ENCODE data around the gene TCF7. TPM values are rescaled to one million over a fixed set of nuclear protein-coding genes. Genes with fewer than 3 reads are reported as not detected.

The TCF7 gene
- total and polyA plus RNA-seq, 2 of the 13 experiments (the other 11 are each of a cell fraction or from before 2014, with no cell fraction given): 6.3 to 6.8 TPM

DNA sequence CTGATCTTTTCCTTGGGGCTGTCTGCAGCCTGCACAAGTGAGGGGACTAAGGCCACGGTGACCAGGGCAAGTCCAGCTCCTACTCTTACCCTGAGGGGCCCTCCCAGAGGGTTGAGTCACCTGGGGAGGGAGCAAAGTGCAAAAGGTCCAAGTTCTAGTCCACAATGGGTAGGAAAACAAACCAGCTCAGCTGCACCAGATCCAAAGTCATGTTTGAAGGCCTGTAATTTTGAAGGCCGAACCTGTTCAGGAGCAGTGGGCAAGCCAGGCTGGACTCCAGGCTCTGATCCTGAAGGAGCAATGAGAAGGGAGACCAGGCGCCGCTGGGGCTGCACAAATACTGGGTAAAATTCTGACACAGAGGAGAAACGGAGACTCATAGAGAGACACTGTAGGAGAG, 15.8 kb upstream of the TCF7 start (continued):
- TF ChIP-seq MAZ (IDR thresholded peaks at IDR 0.05; ENCODE audit: borderline replicate concordance, low read depth, low read length) (0 out of 2 replicates have a peak, but pooled peaks have one; percentile 34), MAZ (CRISPR knock-in tag; IDR thresholded peaks at IDR 0.05; ENCODE audit: low read depth) (peak; percentile 78), POGZ (CRISPR knock-in tag; IDR thresholded peaks at IDR 0.05) (peak; percentile 92), ZBTB37 (CRISPR knock-in tag; IDR thresholded peaks at IDR 0.05) (peak; percentile 68; the same call in 1 of the 2 replicates), UBTF (CRISPR knock-in tag; IDR thresholded peaks at IDR 0.05) (peak; percentile 66), LCORL (IDR thresholded peaks at IDR 0.05) (no peak), LCORL (CRISPR knock-in tag; IDR thresholded peaks at IDR 0.05) (peak; percentile 97), ZNF446 (CRISPR knock-in tag; IDR thresholded peaks at IDR 0.05) (no peak), ERF (CRISPR knock-in tag; IDR thresholded peaks at IDR 0.05) (peak; percentile 87), ZKSCAN8 (CRISPR knock-in tag; IDR thresholded peaks at IDR 0.05; ENCODE audit: borderline replicate concordance) (peak; percentile 78; the same call in 1 of the 2 replicates), ZNF280D (CRISPR knock-in tag; IDR thresholded peaks at IDR 0.05) (peak; percentile 95; the same call in 1 of the 2 replicates), HNF4A (CRISPR knock-in tag; IDR thresholded peaks at IDR 0.05) (peak; percentile 100), MED8 (CRISPR knock-in tag; IDR thresholded peaks at IDR 0.05; ENCODE audit: insufficient replicate concordance) (peak; percentile 70), ZFY (CRISPR knock-in tag; IDR thresholded peaks at IDR 0.05) (peak; percentile 86)
- TF ChIP-seq, protein P1, sequence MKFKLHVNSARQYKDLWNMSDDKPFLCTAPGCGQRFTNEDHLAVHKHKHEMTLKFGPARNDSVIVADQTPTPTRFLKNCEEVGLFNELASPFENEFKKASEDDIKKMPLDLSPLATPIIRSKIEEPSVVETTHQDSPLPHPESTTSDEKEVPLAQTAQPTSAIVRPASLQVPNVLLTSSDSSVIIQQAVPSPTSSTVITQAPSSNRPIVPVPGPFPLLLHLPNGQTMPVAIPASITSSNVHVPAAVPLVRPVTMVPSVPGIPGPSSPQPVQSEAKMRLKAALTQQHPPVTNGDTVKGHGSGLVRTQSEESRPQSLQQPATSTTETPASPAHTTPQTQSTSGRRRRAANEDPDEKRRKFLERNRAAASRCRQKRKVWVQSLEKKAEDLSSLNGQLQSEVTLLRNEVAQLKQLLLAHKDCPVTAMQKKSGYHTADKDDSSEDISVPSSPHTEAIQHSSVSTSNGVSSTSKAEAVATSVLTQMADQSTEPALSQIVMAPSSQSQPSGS (CRISPR knock-in tag; IDR thresholded peaks at IDR 0.05): peak; percentile 90
- TF ChIP-seq, protein P2, sequence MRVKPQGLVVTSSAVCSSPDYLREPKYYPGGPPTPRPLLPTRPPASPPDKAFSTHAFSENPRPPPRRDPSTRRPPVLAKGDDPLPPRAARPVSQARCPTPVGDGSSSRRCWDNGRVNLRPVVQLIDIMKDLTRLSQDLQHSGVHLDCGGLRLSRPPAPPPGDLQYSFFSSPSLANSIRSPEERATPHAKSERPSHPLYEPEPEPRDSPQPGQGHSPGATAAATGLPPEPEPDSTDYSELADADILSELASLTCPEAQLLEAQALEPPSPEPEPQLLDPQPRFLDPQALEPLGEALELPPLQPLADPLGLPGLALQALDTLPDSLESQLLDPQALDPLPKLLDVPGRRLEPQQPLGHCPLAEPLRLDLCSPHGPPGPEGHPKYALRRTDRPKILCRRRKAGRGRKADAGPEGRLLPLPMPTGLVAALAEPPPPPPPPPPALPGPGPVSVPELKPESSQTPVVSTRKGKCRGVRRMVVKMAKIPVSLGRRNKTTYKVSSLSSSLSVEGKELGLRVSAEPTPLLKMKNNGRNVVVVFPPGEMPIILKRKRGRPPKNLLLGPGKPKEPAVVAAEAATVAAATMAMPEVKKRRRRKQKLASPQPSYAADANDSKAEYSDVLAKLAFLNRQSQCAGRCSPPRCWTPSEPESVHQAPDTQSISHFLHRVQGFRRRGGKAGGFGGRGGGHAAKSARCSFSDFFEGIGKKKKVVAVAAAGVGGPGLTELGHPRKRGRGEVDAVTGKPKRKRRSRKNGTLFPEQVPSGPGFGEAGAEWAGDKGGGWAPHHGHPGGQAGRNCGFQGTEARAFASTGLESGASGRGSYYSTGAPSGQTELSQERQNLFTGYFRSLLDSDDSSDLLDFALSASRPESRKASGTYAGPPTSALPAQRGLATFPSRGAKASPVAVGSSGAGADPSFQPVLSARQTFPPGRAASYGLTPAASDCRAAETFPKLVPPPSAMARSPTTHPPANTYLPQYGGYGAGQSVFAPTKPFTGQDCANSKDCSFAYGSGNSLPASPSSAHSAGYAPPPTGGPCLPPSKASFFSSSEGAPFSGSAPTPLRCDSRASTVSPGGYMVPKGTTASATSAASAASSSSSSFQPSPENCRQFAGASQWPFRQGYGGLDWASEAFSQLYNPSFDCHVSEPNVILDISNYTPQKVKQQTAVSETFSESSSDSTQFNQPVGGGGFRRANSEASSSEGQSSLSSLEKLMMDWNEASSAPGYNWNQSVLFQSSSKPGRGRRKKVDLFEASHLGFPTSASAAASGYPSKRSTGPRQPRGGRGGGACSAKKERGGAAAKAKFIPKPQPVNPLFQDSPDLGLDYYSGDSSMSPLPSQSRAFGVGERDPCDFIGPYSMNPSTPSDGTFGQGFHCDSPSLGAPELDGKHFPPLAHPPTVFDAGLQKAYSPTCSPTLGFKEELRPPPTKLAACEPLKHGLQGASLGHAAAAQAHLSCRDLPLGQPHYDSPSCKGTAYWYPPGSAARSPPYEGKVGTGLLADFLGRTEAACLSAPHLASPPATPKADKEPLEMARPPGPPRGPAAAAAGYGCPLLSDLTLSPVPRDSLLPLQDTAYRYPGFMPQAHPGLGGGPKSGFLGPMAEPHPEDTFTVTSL (CRISPR knock-in tag; IDR thresholded peaks at IDR 0.05; ENCODE audit: borderline replicate concordance): peak; percentile 89; the same call in 1 of the 2 replicates

All from HepG2 (cell line).